Activated T-cell treated with anti-CD3 and anti-CD28 coated beads, Interleukin-2, amount 50 U/mL, for 48 hours (primary cell): Measurements from ENCODE around the gene KRT14.
A peak's percentile ranks its signal among the peaks of the same experiment; 100 is the strongest.
"Not testable (repeated sequence)": the region's sequence is repeated elsewhere in the genome, so short reads cannot be mapped to it uniquely, and the experiment has no call there.

ENCODE experiments used
- DNase-seq, 2 experiments: peaks; one replicate each; pipeline ENCODE4 v3.0.0-alpha.2; 2020

Gene KRT14

GRCh38 chr17:41600318-41600717 is 13.6 kb upstream of the KRT14 start:
- DNase-seq = no peak

- no peak for DNase-seq
Observed at GRCh38 chr17:41599680-41600079, 13.0 kb upstream of the KRT14 start.

- DNase-seq = no peak
Observed at GRCh38 chr17:41595585-41595984, 8.9 kb upstream of the KRT14 start.

GRCh38 chr17:41594363-41594915 is 7.7 kb upstream of the KRT14 start:
- no peak for DNase-seq

GRCh38 chr17:41593306-41593981 is 6.7 kb upstream of the KRT14 start:
- DNase-seq = no peak

- DNase-seq = no peak
Observed at GRCh38 chr17:41592601-41593305, 6.1 kb upstream of the KRT14 start.

- DNase-seq = no peak
Observed at GRCh38 chr17:41589301-41589700, 2.6 kb upstream of the KRT14 start.

- DNase-seq = no peak
Observed at GRCh38 chr17:41588126-41588810, 1.6 kb upstream of the KRT14 start.

GRCh38 chr17:41585301-41586056 is 1.2 kb downstream of the KRT14 start:
- no peak for DNase-seq

GRCh38 chr17:41584331-41584927 is 2.3 kb downstream of the KRT14 start:
- not testable (repeated sequence) for DNase-seq

- no peak for DNase-seq
Observed at GRCh38 chr17:41583137-41584127, 3.3 kb downstream of the KRT14 start.

- not testable (repeated sequence) for DNase-seq
Observed at GRCh38 chr17:41582061-41582968, 4.4 kb downstream of the KRT14 start.

- DNase-seq = no peak
Observed at GRCh38 chr17:41581366-41582060, 5.2 kb downstream of the KRT14 start.

- no peak for DNase-seq
Observed at GRCh38 chr17:41580687-41581365, 5.9 kb downstream of the KRT14 start.

- DNase-seq = no peak
Observed at GRCh38 chr17:41580244-41580575, 6.5 kb downstream of the KRT14 start.

- DNase-seq = peak; percentile 89 to 91
Observed at GRCh38 chr17:41579484-41580243, 7.0 kb downstream of the KRT14 start.

- no peak for DNase-seq
Observed at GRCh38 chr17:41578971-41579370, 7.7 kb downstream of the KRT14 start.

- DNase-seq = no peak
Observed at GRCh38 chr17:41578538-41578937, 8.2 kb downstream of the KRT14 start.
